NCI-H1417 treated with DMSO at 0.1 percent for 48 hours (cell line): Measurements from ENCODE around the gene U2AF2.
"Not testable (repeated sequence)": the region's sequence is repeated elsewhere in the genome, so short reads cannot be mapped to it uniquely, and the experiment has no call there.

Experiments used
- DNase-seq: peaks from one replicate; lab custom pipeline; 2025; lab: John Stamatoyannopoulos, UW

The U2AF2 gene

DNA sequence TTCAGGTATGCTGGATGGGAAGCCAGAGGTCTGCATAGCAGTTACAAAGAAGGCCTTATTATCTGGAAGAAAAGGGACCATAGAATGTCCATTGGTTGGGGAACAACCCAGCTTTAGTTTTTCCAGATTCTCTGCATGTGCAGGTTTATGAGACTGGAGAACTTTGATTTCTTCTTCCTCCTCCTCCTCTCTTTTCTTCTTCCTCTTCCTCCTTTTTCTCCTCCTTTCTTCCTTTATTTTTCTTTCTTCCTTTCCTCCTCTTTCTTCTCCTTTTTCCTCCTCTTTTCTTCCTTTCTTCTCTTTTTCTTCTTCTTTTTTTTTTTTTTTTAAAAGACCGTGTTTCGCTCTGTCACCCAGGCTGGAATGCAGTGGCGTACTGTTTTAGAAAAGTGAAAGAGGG, 51.1 kb downstream of the U2AF2 start:
- no peak for DNase-seq

DNA sequence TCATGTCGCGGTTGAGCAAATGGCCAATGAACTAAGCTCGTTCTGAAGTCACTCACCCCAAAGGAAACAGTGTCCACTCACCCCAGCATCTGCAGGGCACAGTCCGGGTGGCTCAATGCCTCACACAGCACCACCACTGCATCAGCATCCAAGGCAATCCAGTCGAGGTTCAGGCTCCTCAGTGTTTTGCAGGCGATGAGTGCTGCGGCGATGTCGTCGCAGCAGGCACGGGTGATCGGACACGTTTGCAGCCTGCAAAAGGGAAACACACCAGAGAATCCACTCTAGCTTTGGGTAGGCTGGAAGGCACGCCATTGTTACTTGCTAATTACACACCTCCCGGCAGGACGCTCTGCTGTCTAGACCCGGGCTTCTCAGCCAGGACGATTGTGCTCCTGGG, 56.9 kb downstream of the U2AF2 start:
- DNase-seq: no peak

DNA sequence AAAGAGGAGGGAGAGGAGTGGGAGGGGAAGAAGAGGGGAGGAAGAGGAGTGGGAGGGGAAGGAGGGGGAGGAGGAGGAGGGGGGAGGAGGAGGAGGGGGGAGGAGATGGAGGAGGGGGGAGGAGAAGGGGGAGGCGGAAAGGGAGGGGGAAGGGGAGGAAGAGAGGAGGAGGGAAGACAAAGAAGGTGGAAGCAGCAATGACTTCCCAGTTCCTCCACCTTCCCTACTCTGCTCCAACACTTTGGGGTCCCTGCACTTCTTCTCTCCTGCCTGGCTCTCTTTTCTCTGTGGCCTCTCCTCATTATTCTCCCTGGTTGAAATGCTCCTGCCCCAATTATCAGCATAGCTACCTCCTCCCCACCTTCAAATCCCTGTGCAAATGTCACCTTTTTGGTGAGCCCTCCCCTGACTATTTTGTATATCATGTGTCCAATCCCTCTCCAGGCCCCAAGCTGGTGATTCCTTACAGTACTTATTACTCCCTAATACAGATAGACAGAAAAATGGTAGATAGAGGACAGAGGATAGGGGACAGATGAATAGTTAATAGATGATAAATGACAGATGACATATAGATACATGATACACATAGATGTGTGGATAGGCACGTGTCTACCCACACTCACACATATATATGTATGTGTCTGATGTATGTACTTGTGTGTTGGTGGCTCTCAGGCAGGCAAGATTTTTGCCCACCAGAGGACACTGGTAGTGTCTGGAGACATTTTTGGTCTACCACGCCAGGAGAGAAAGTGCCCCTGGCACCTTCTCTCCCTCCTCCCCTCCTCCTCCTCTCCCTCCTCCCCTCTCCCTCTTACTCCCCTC, 58.2 kb downstream of the U2AF2 start:
- DNase-seq: no peak

DNA sequence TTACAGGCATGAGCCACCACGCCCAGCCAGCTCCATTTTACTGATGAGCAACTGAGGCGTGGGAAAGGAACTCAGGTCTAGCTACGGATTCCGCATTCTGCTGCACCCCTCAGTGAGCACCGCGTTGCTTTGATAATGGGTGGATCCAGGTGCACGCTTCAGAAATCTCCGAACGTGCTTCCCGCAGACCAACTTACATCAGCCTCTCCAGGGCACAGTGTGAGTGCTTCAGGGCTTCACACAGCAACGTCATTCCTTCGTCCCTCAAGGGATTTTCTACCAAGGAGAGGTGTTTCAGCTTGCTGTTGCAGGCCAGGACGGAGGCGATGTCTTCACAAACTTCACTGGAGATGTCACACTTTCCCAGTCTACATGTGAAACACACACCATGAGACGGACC, 61.7 kb downstream of the U2AF2 start:
- no peak for DNase-seq

DNA sequence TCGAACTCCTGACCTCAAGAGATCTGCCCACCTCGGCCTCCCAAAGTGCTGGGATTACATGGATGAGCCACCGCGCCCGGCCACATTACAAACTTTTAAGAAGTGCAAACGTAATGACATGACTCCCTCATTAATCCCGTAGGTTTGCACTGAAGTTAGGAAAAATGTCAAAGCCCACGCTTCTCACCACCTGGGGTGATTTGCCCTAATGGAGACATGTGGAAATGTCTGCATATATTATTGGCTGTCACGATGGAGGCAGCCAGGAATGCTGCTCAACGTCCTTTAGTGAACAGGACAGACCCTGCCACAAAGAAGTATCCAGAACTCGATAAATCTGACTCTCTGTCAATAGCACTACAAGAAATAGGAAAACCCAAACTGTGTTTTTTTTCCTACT, 62.4 kb downstream of the U2AF2 start:
- no peak for DNase-seq

DNA sequence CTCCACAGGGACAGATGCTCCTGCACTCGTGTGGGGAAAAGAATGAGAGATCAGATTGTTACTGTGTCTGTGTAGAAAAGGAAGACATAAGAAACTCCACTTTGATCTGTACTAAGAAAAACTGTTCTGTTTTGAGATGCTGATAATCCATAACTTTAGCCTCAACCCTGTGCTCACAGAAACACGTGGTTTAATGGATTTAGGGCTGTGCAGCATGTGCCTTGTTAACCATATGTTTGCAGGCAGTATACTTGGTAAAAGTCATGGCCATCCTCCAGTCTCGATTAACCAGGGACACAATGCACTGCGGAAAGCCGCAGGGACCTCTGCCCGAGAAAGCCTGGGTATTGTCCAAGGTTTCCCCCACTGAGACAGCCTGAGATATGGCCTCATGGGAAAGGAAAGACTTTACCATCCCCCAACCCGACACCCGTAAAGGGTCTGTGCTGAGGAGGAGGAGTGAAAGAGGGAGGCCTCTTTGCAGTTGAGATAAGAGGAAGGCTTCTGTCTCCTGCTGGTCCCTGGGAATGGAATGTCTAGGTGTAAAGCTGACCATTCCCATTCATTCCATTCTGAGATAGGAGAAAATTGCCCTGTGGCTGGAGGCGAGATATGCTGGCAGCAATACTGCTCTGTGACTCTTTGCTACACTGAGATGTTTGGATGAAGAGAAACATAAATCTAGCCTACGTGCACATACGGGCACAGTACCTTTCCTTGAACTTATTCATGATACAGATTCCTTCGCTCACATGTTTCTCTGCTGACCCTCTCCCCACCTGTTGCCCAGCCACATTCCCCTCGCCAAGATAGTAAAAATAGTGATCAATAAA, 63.3 kb downstream of the U2AF2 start:
- DNase-seq: not testable (repeated sequence)

DNA sequence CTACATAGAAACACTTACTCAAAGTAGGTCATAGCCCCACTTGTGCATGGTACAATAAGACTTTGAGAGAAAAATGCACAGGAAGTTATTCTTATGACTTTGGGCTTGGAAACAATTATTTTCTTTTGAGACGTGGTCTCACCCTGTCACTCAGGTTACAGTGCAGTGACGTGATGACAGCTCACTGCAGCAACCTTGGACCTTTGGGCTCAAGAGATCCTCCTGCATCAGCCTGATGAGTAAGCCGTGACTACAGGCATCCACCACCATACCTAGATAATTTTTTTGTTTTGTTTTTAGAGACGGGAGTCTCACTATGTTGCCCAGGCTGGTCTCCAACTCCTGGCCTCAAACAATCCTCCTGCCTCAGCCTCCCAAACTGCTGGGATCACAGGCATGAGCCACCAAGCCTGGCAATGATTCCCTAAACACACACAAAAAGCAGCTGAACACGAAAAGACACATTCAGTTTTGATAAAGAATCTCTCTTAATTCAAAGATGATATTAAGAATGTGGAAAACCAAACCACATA, 65.4 kb downstream of the U2AF2 start:
- DNase-seq: no peak

DNA sequence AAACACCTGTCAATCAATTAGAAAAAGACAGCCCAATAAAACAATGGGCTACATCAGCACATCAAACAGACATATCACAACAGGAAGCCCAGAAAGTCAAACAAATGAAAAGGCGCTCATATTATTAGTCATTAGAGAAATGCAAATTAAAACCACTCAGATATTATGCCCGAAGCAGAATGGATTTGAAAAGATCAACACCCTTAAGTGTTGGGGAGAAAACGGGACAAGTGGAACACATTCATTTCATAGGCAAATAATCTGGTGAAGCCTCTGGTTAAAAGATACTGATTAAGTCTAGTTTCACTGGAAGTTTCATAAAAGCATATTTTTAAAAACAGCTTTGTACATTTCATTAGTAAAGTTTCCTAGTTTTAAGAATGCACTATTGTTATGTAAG, 66.0 kb downstream of the U2AF2 start:
- no peak for DNase-seq

DNA sequence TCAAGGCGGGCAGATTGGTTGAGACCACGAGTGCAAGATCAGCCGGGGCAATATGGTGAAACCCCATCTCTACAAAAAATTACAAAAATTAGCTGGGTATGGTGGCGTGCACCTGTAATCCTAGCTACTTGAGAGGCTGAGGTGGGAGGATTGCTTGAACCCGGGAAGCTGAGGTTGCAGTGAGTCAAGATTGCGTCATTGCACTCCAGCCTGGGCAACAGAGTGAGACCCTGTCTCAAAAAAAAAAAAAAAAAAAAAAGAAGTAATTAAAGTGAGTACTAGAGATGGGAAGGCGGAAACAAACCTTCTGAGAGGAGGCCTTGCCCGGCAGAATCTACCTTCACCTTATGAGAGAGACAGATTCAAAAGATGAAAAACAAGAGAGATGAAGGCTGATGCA, 68.7 kb downstream of the U2AF2 start:
- DNase-seq: no peak
